Stomach (tissue), 9 donors: ENCODE data around the gene GRAMD4. TPM values are rescaled to one million over a fixed set of nuclear protein-coding genes. Genes with fewer than 3 reads are reported as not detected.

Experiments
- DNase-seq, 2 donors: peaks; one replicate each; pipeline versions ENCODE4 v3.0.0 to v3.0.0-alpha.2; 2013 to 2019
- H3K27ac ChIP-seq, 5 donors: fragments of 200-600 bp in 4 of 5; sonication (generic) in 4 of 5; one replicate each; pipeline ENCODE4 v1.5.1; 2013 to 2019; ENCODE audit warnings: mild to moderate bottlenecking in 1 of 5, moderate library complexity in 1 of 5
- H3K27me3 ChIP-seq, 3 donors: fragments of 200-600 bp; sonication (generic); one replicate each; pipeline ENCODE4 v1.5.1; 2017 to 2019; ENCODE audit warnings: mixed run types in 1 of 3
- H3K36me3 ChIP-seq, 4 donors: fragments of 200-600 bp; sonication (generic); 1 replicate in 3 of 4; 2 replicates in 1 of 4; pipeline ENCODE4 v1.5.1; 2016 to 2019
- H3K4me1 ChIP-seq, 4 donors: fragments of 200-600 bp; sonication (generic); one replicate each; pipeline ENCODE4 v1.5.1; 2016 to 2019
- H3K4me3 ChIP-seq, 4 donors: fragments of 200-600 bp; sonication (generic) in 3 of 4; one replicate each; pipeline ENCODE4 v1.5.1; 2016 to 2019; ENCODE audit warnings: mild to moderate bottlenecking in 1 of 4
- H3K9me3 ChIP-seq, 4 donors: fragments of 200-600 bp; sonication (generic); one replicate each; pipeline ENCODE4 v1.5.1; 2016 to 2019
- EP300 ChIP-seq: sonication (generic); formaldehyde crosslinking; IDR thresholded peaks from one replicate; pipeline ENCODE4 v1.6.1; 2017; ENCODE audit warnings: antibody characterized with exemption
- POLR2A ChIP-seq, 4 donors: fragments of 450-650 bp; IDR thresholded peaks; one replicate each; pipeline ENCODE4 v1.6.1; 2016; ENCODE audit warnings: antibody characterized with exemption in 4 of 4, control low read depth in 2 of 4, mild to moderate bottlenecking in 1 of 4, moderate library complexity in 1 of 4
- POLR2AphosphoS5 ChIP-seq, 3 donors: sonication (generic); formaldehyde crosslinking; IDR thresholded peaks; one replicate each; pipeline ENCODE4 v1.6.1; 2016; ENCODE audit warnings: antibody characterized with exemption in 3 of 3
- WGBS, 5 donors: extraction: QIAGEN DNeasy Blood & Tissue Kit in 3 of 5; methylation state at CpG; one replicate each; pipeline versions ENCODE4 v1.1.5 to v1.1.7; 2013 to 2018; 5-methylcytosine and 5-hydroxymethylcytosine counted together
- intact Hi-C: fragments of 100-400 bp; cut with DNase I; formaldehyde crosslinking; loops from one replicate; pipeline ENCODE4 v1.15.1; 2023; ENCODE audit warnings: low total_unique reads
- polyA plus RNA-seq, 3 donors: library from polyadenylated mRNA; stranded (reverse); fragments of 200-250 nt; gene quantifications; one replicate each; pipeline ENCODE4 v1.2.3, GENCODE V29; 2013
- total RNA-seq, 5 donors: library from RNA; depleted of rRNA; stranded (reverse); fragments of >200 nt; gene quantifications; one replicate each; pipeline versions ENCODE4 v1.1.0 to v1.2.3, GENCODE V29; 2014 to 2016
- TF ChIP-seq, protein P1 (sequence below), 7 experiments: fragments of 450-650 bp in 4 of 7; fragments of 200-600 bp in 3 of 7; sonication (generic) in 3 of 7; IDR thresholded peaks; one replicate each; pipeline ENCODE4 v1.5.1; 2016 to 2019; ENCODE audit warnings: antibody characterized with exemption in 7 of 7, control low read depth in 2 of 7, mild to moderate bottlenecking in 1 of 7
- donor health status: healthy with polysubstance abuse.
- donor health status: Bipolar disorder and iron deficiency.
- donor health status: healthy.

GRAMD4 gene
- total and polyA plus RNA-seq, 8 donors: 7.4 to 452 (median 21.0) TPM

- TF ChIP-seq POLR2AphosphoS5 (IDR thresholded peaks at IDR 0.05): no peak
- DNase-seq: no peak
- Histone ChIP-seq H3K36me3 (peaks cover 77 to 99% (median 98%) of the 10 kb centered on the region in 4 donors), H3K4me3 (no peak overlapping the region), H3K27ac (no peak overlapping the region), H3K4me1 (peaks cover 26 to 54% (median 45%) of the 10 kb centered on the region in 4 donors), H3K9me3 (no peaks in the 10 kb centered on the region), H3K27me3 (no peaks in the 10 kb centered on the region)
- intact Hi-C loops: no loop called here
- 60 to 84% (median 70%) methylated on average over 13 of the region's 13 CpGs for WGBS, 5 donors
These were observed 87.1 kb downstream of the GRAMD4 start for GRCh38 chr22:46707305-46707704.

DNA sequence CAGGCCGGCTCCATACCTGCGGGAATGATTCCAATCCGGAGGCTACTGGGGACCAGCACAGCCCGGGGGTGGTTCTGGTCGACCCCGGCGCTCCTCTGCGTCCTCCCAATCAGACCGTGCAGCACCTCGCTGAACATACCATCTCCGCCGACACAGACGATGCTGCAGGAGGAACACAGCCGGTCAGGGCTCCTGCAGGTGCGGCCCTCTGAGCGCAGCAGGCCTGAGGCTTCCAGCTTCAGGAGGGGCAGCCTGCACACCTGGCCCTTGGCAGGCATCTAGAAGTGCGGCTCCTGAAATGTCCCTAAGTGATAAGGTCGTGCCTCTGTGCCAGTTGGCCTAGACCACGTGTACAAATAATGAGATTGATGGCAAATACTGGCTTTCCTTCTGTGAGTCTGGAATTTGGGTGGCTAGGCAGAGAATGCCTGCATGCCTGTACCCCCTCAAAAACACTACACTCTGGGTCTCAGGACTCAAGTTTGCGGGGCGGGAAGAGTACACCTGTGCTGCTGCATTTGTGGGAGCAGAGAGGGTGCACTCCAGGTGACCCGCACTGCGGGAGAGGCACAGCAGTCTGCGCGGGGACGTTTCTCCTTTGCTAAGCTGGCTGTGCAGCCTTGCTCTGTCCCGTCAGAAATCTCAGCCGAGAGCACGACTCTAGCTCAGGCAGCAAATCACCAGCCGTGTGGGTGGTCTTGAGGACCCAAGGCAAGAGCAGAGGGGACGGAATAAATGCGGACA lies 87.8 kb downstream of the GRAMD4 start:
- intact Hi-C loops: no loop called here
- no peaks in the 10 kb centered on the region for H3K27me3 ChIP-seq
- peaks cover 70 to 98% (median 95%) of the 10 kb centered on the region in 4 donors for H3K36me3 ChIP-seq
- no peak overlapping the region for H3K4me3 ChIP-seq
- no peak overlapping the region for H3K27ac ChIP-seq
- DNase-seq: peak in 1 of 2 donors; percentile 83
- TF ChIP-seq POLR2AphosphoS5 (IDR thresholded peaks at IDR 0.05): peak in 2 of 3 donors; percentile 27 to 47
- TF ChIP-seq POLR2A (IDR thresholded peaks at IDR 0.05): no peak
- 37 to 63% (median 45%) methylated on average over 30 to 32 of the region's 32 CpGs for WGBS, 5 donors
- peaks cover 26 to 54% (median 45%) of the 10 kb centered on the region in 4 donors for H3K4me1 ChIP-seq
- H3K9me3 ChIP-seq: no peaks in the 10 kb centered on the region

- intact Hi-C loops: no loop called here
- peaks cover 70 to 96% (median 89%) of the 10 kb centered on the region in 4 donors for H3K36me3 ChIP-seq
- no peak overlapping the region for H3K4me3 ChIP-seq
- no peaks in the 10 kb centered on the region for H3K9me3 ChIP-seq
- no peak for TF ChIP-seq POLR2A (IDR thresholded peaks at IDR 0.05)
- DNase-seq: no peak
- no peak overlapping the region for H3K27ac ChIP-seq
- H3K4me1 ChIP-seq: peaks cover 25 to 53% (median 45%) of the 10 kb centered on the region in 4 donors
- no peaks in the 10 kb centered on the region for H3K27me3 ChIP-seq
- WGBS, 5 donors: 87 to 93% (median 91%) methylated on average over 14 to 17 of the region's 17 CpGs
These were observed 88.7 kb downstream of the GRAMD4 start for GRCh38 chr22:46708766-46709330.

- intact Hi-C loops: no loop called here
- Histone ChIP-seq H3K9me3 (no peaks in the 10 kb centered on the region), H3K4me1 (peaks cover 12 to 54% (median 35%) of the 10 kb centered on the region in 4 donors), H3K27ac (no peak overlapping the region), H3K4me3 (no peak overlapping the region), H3K27me3 (no peaks in the 10 kb centered on the region), H3K36me3 (peaks cover 59 to 85% (median 80%) of the 10 kb centered on the region in 4 donors)
- TF ChIP-seq POLR2A (IDR thresholded peaks at IDR 0.05): no peak
- TF ChIP-seq, protein P1, sequence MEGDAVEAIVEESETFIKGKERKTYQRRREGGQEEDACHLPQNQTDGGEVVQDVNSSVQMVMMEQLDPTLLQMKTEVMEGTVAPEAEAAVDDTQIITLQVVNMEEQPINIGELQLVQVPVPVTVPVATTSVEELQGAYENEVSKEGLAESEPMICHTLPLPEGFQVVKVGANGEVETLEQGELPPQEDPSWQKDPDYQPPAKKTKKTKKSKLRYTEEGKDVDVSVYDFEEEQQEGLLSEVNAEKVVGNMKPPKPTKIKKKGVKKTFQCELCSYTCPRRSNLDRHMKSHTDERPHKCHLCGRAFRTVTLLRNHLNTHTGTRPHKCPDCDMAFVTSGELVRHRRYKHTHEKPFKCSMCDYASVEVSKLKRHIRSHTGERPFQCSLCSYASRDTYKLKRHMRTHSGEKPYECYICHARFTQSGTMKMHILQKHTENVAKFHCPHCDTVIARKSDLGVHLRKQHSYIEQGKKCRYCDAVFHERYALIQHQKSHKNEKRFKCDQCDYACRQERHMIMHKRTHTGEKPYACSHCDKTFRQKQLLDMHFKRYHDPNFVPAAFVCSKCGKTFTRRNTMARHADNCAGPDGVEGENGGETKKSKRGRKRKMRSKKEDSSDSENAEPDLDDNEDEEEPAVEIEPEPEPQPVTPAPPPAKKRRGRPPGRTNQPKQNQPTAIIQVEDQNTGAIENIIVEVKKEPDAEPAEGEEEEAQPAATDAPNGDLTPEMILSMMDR (IDR thresholded peaks at IDR 0.05): no peak
- TF ChIP-seq POLR2AphosphoS5 (IDR thresholded peaks at IDR 0.05): no peak
- WGBS, 5 donors: 81 to 89% (median 89%) methylated on average over 11 of the region's 11 CpGs
- DNase-seq: no peak
These were observed 90.6 kb downstream of the GRAMD4 start for GRCh38 chr22:46710806-46711205.

DNA sequence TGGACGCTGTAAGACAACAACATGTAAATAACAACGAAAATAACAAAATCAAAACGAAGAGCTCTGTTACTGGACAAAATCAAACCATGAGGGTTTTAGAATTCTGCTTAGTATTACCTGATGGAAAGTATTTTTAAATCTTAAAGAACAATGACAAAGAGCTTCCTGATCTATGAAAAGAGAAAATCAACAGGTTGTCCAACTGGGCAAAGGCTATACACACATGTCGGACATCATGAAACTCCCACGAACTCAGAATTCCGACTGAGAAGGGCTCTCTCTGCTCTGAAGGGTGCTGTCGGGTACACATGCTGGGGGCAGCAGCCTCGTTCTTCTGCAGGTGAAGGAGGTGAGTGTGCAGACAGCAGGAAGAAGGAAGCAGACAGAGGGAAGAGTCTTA lies 92.1 kb downstream of the GRAMD4 start:
- TF ChIP-seq POLR2A (IDR thresholded peaks at IDR 0.05) (no peak), POLR2AphosphoS5 (IDR thresholded peaks at IDR 0.05) (no peak), EP300 (no peak)
- TF ChIP-seq, protein P1 (IDR thresholded peaks at IDR 0.05): no peak
- H3K27me3 ChIP-seq: no peaks in the 10 kb centered on the region
- no peak overlapping the region for H3K4me3 ChIP-seq
- H3K9me3 ChIP-seq: no peaks in the 10 kb centered on the region
- DNase-seq: no peak
- WGBS, 5 donors: 90 to 95% (median 93%) methylated on average over 8 of the region's 8 CpGs
- no peak overlapping the region for H3K27ac ChIP-seq
- H3K4me1 ChIP-seq: peaks cover 10 to 41% (median 22%) of the 10 kb centered on the region in 4 donors
- intact Hi-C loops: no loop called here
- peaks cover 51 to 85% (median 79%) of the 10 kb centered on the region in 4 donors for H3K36me3 ChIP-seq
